GM21423 (cell line): ENCODE data around the gene TAC4.

ENCODE experiments used
- ATAC-seq: cut with Tn5 transposase; IDR thresholded peaks from one replicate; pipeline ENCODE4 v1.9.1; 2021; ENCODE audit warnings: mild to moderate bottlenecking, moderate library complexity; ENCODE audit not compliant: unreplicated experiment

TAC4 gene

DNA sequence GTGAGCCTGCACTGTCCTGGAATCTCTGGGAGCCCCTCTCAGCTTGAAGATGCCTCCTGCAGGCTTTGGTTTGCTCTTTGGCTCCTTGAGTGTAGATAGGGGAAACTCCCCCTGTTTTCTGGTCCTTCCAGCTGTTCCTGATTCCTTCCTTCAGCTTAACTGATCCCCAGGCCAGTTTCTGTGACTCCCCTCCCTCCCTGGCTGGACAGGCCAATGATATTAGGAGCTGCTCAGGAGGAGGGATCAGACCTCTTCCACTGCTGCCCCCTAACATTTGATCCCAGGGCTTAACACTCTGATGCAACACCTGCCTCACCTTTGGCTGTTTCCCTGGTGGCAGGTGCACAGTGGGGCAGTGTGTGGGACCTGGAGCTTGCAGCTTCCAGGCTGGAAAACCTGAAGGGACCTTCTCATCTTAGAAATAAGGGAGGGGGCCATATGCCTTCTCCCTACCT, at the start of gene TAC4:
TAC4 (minus strand) TSS at position 51 of the 455 bp plus-strand sequence. CDS start 52 bp downstream, outside the sequence.
- no peak for ATAC-seq

GRCh38 chr17:49896860-49897259, 49.0 kb upstream of the TAC4 start:
- ATAC-seq = no peak

GRCh38 chr17:49896222-49896621, 48.4 kb upstream of the TAC4 start:
- ATAC-seq = no peak

DNA sequence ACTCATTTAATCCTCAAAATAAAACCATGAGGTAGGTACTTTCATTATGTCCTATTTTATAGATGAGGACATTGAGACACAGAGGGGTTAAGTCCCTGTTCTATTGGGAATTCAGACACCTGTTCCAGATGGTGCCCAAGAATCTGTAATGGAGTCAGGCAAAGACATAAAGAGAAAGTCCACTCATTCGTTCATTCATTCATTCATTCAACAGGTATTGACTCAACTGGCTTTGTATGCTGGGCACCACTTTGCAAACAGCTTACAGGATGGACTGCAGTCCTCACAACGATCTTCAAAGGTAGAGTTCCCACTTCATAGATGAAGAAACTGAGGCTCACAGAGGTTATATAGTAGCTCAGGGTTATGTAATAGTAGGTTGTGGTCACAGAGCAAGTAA, 47.9 kb upstream of the TAC4 start:
- no peak for ATAC-seq

DNA sequence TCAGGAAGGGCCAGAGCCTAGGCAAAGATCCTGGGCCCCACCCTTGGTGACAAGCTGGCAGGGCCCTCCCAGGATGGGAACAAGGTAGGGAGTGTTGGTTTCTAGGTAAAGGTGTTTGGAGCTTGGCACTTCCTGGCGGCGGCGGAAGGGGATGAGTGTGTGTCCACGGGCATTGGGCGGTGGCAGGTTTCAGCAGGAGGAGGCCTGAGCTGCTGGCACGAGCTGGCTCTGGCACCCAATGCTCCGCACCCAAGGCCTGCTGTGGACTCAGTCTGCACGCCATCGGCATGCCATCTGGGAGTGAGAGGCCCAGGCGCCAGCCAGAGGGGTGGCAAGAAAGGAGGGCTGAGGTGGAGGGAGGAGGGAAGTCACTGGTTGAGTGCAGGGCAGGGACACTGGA, 46.9 kb upstream of the TAC4 start:
- ATAC-seq = no peak

GRCh38 chr17:49891694-49892389, 44.0 kb upstream of the TAC4 start:
- ATAC-seq = no peak

DNA sequence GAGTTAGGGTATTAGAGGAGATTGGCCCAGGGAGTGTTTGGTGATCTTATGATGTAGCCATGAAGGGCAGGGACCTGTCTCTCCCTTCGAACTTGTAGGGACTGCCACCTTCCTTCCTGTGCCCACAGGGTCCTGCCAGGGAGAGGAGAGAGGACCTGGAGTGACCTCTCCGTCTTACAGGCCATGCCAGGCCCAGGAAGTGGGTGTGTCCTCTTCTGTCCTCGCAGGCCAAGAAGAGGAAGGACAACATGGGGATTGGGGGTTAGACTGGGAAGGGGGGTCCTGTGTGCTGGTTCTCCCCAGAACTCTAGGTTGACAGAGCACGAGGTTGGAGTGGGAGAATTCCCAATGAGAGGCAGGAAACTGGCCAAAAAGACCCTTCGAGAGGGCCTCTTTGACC, 43.4 kb upstream of the TAC4 start:
- no peak for ATAC-seq

- ATAC-seq = no peak
Observed at GRCh38 chr17:49890852-49891251, 43.0 kb upstream of the TAC4 start.

- ATAC-seq = no peak
Observed at GRCh38 chr17:49890077-49890821, 42.4 kb upstream of the TAC4 start.

DNA sequence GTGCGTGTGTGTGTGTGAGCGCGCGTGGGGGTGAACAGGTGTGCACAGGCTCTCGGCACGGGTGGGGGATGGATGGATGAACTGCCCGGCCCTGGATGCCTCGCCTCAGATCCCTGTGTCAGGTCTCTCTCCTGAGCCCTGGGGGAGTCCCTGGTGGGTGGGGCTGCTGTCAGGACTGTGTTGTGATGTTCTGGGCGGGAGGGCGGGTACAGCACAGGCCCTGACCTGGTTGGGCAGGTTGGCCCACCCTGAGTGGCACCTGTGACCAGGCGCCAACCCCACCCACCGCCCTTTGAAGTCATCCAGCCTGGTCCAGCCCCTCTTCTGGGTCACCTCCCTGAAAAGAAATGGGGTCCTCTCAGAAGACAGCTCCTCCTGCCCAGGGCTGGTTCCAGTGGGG, 41.6 kb upstream of the TAC4 start:
- no peak for ATAC-seq

DNA sequence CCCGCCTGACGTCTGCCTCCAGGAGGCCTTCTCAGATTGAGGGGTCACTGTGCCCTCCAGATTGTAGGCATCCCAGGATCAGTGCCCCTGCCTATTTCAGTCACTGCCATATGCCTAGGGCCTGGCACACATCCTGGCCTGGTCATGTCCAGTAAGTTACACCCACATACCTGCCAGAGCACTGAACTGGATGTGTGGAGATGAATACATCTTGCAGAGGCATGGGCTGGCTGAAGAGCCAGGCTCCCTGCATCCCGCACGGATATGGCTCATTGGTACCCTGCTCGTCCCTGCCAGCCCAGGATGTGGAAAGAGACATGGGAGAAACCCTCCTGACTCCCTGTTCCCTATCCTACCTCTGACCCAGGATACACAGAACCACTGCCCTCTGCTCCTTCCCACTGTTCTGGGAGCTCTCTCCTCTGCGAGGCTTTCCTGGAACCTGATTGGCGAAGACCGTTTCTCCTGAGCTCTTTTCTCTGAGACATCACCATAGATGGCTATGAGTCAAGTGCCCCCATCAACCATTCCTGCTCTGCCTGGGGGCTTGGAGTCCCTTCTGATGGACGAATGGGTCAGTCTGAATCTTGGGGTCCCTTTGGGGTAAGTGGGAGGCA, 40.0 kb upstream of the TAC4 start:
- no peak for ATAC-seq

GRCh38 chr17:49887086-49887743, 39.3 kb upstream of the TAC4 start:
- ATAC-seq = no peak

- no peak for ATAC-seq
Observed at GRCh38 chr17:49886036-49886435, 38.2 kb upstream of the TAC4 start.

DNA sequence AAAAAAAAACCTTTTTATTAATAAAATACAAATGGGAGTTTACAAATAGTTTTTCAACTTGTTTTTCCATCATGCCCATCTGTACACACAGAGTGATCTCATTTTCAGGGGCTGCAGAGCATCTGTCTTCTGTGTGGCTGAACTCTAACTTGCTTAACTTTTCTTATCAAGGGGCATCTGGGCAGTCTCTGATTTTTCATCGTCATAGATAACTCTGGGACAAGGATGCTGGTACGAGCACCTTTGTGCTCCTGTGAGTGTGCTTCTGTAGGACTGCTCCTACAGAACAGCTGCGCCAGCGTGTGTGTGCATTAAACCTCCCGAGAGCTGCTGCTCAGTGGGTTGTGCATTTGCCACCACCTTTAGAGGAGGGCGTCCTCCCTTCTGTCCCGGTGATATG, 34.6 kb upstream of the TAC4 start:
- ATAC-seq = no peak

GRCh38 chr17:49881054-49881402, 33.2 kb upstream of the TAC4 start:
- no peak for ATAC-seq

DNA sequence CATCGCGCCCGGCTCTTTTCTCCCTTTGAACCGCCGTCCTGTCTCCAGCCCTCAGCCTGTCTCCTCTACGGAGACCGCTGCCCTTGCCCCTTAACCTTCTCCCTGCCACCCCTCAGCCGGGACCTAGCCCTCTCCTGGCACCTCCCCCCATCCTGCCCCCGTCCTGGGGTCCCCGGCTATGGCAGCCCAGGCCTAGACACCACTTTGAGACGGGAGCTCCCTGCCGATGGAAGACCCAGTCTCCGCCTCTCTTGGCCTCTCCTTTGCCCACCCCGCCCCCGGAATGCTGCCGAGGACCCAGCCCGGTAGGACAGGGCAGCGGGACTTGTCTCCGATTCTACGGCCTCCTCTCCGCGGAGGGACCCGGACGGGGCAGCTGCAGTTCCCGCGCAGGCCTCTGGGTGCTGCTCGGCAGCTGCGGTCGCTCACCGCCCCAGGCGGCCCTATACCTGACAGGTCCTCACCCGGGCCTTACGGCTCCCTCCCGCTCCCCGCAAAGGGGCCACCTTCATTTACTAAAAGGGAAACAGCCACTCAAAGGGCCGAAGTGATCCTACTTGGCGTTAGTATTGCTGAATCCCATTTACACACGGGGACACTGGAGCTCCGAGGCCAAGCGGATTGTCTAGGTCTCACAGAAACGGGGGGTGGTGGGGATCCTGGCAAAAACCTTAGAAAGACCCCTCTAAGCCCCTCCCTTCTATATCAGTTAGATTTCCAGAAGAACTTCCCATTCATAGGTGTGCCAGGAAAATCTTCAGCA, 32.6 kb upstream of the TAC4 start:
- ATAC-seq = no peak

GRCh38 chr17:49878931-49879904, 31.3 kb upstream of the TAC4 start:
- no peak for ATAC-seq

DNA sequence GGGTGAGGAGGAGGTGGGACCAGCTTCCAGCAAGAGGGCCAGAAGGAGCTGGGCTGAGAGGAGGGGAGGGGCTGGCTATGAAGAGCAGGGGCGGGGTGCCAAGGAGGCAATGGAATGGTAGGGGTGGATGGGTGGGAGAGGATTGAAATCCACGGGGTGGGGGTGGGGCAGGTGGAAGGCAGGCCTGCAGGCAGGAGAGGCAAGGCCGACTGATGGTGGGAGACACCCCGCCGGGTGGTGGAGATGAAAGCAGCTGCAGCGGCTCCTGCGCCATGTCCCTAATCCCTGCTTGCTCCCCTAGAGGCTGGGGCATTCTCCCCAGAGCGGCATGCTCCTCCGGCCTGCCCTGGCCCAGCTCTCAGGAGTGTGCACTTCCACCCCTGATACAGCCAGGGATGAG, 27.8 kb upstream of the TAC4 start:
- no peak for ATAC-seq

- no peak for ATAC-seq
Observed at GRCh38 chr17:49874911-49875310, 27.0 kb upstream of the TAC4 start.

DNA sequence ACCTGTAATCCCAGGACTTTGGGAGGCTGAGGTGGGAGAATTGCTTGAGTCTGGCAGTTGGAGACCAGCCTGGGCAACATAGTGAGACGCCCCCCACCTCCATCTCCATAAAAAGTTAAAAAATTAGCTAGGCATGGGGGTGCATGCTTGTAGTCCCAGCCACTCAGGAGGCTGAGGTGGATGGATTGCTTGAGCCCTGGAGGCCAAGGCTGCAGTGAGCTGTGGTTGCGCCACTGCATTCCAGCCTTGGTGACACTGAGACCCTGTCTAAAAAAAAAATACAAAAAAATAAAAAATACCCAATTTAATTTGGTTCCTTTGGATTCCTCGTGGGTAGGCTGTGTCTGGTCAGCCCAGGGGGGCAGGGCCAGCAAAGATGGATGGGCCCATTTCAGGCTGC, 26.1 kb upstream of the TAC4 start:
- no peak for ATAC-seq
